Suprapubic skin (tissue), 4 donors: ENCODE measurements around the gene MCTP1. TPM values are rescaled to one million over a fixed set of nuclear protein-coding genes. Genes with fewer than 3 reads are reported as not detected.

Experiments
- DNase-seq, 2 donors: peaks; one replicate each; pipeline ENCODE4 v3.0.0-alpha.2; 2019; ENCODE audit warnings: low spot score in 2 of 2
- H3K27ac ChIP-seq: fragments of 200-600 bp; sonication (generic); one replicate; pipeline ENCODE4 v1.5.1; 2019
- H3K27me3 ChIP-seq: fragments of 200-600 bp; sonication (generic); one replicate; pipeline ENCODE4 v1.5.1; 2019
- H3K36me3 ChIP-seq: fragments of 200-600 bp; sonication (generic); one replicate; pipeline ENCODE4 v1.5.1; 2019
- H3K4me1 ChIP-seq: fragments of 200-600 bp; sonication (generic); one replicate; pipeline ENCODE4 v1.5.1; 2019
- H3K4me3 ChIP-seq: fragments of 200-600 bp; sonication (generic); one replicate; pipeline ENCODE4 v1.5.1; 2019; ENCODE audit warnings: mild to moderate bottlenecking
- H3K9me3 ChIP-seq: fragments of 200-600 bp; sonication (generic); one replicate; pipeline ENCODE4 v1.5.1; 2019
- EP300 ChIP-seq: sonication (generic); formaldehyde crosslinking; IDR thresholded peaks from one replicate; pipeline ENCODE4 v1.6.1; 2017; ENCODE audit warnings: antibody characterized with exemption
- POLR2A ChIP-seq, 2 donors: fragments of 450-650 bp; IDR thresholded peaks; one replicate each; pipeline ENCODE4 v1.6.1; 2017; ENCODE audit warnings: antibody characterized with exemption in 2 of 2, mild to moderate bottlenecking in 2 of 2, moderate library complexity in 2 of 2
- POLR2AphosphoS5 ChIP-seq, 3 donors: sonication (generic); formaldehyde crosslinking; IDR thresholded peaks; one replicate each; pipeline ENCODE4 v1.6.1; 2017; ENCODE audit warnings: antibody characterized with exemption in 3 of 3
- WGBS: methylation state at CpG from one replicate; pipeline ENCODE4 v1.1.5; 2018; 5-methylcytosine and 5-hydroxymethylcytosine counted together
- total RNA-seq, 4 donors: library from RNA; depleted of rRNA; stranded (reverse); fragments of >200 nt; gene quantifications; one replicate each; pipeline ENCODE4 v1.1.0, GENCODE V29; 2016
- TF ChIP-seq, protein P1 (sequence below), 2 donors: fragments of 200-600 bp in 1 of 2; fragments of 450-650 bp in 1 of 2; sonication (generic) in 1 of 2; IDR thresholded peaks; one replicate each; pipeline ENCODE4 v1.5.1; 2016 to 2019; ENCODE audit warnings: antibody characterized with exemption in 2 of 2, mild to moderate bottlenecking in 1 of 2, moderate library complexity in 1 of 2

The MCTP1 gene
- total RNA-seq, 4 donors from 2014 or later = 5.0 to 19.1 (median 10.6) TPM

DNA sequence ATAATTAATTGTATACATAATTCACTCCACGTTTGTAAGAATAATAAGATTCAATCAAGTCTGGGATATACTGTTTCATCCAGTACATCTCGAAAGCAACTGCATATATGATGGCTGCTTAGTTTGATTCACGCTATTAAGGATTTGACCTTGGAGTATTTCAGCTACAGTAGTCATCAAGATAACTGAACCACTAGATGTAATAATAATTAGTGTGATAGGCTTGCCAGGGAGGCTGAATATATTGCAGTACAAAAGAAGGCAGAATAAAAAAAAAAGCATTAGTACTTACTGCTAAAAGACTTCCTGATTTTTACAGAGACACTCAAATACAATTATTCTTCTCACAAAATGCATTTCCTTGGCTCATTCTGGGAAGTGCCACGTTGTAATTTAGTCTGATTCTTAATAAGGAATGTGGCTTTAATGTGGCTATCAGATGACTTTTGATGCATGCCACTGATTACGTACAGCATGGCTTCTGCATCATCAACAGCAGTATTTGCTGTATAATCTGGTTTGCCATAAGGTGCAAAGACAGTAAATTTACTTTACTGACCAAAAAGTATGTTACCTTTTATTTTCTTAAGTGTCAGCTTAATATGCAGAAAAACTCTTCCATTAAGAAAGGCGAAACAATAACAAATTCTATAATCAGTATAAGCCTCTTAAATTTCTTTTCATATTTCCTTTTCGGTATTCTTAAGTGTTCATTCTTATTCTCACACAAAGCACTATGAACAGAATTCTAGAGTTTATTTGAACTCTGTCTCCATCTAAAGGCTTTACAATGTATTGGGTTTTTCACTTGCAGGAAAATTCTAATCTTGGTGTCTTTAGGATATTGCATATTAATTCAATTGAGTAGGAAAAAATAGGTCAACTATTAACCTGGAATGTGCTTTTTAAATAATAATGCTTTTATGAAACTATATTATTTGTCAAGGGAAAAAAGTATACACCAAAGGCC lies 500.1 kb downstream of the MCTP1 start:
- Histone ChIP-seq H3K36me3 (no peaks in the 10 kb centered on the region), H3K27me3 (no peaks in the 10 kb centered on the region), H3K27ac (no peak overlapping the region), H3K4me3 (no peak overlapping the region), H3K4me1 (no peaks in the 10 kb centered on the region), H3K9me3 (no peaks in the 10 kb centered on the region)
- WGBS = 66% methylated on average over 7 of the region's 7 CpGs
- TF ChIP-seq POLR2AphosphoS5 (IDR thresholded peaks at IDR 0.05) = no peak
- TF ChIP-seq EP300 = no peak
- TF ChIP-seq POLR2A (IDR thresholded peaks at IDR 0.05) = no peak
- TF ChIP-seq, protein P1, sequence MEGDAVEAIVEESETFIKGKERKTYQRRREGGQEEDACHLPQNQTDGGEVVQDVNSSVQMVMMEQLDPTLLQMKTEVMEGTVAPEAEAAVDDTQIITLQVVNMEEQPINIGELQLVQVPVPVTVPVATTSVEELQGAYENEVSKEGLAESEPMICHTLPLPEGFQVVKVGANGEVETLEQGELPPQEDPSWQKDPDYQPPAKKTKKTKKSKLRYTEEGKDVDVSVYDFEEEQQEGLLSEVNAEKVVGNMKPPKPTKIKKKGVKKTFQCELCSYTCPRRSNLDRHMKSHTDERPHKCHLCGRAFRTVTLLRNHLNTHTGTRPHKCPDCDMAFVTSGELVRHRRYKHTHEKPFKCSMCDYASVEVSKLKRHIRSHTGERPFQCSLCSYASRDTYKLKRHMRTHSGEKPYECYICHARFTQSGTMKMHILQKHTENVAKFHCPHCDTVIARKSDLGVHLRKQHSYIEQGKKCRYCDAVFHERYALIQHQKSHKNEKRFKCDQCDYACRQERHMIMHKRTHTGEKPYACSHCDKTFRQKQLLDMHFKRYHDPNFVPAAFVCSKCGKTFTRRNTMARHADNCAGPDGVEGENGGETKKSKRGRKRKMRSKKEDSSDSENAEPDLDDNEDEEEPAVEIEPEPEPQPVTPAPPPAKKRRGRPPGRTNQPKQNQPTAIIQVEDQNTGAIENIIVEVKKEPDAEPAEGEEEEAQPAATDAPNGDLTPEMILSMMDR (IDR thresholded peaks at IDR 0.05) = no peak
- DNase-seq = no peak

DNA sequence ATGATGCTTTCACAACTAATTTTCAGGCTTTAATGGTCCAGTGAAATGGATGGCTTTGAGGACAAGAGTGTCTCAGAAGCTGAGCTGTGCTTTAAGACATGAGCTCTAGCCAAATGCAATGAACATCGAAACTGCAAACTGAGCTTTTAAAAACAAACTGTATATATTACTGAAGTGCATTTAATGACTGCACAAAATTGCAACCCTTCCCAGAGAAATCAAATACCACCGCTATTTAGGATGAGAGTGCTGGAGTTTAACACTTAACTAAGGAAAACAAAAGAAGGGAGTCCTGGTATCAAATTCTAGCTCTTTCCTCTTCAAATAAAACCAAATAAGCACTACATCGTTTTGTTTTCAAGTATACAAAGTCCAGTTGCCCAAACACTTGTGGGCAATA lies 502.5 kb downstream of the MCTP1 start:
- Histone ChIP-seq H3K4me1 (no peaks in the 10 kb centered on the region), H3K36me3 (no peaks in the 10 kb centered on the region), H3K9me3 (no peaks in the 10 kb centered on the region), H3K27ac (no peak overlapping the region), H3K27me3 (no peaks in the 10 kb centered on the region), H3K4me3 (no peak overlapping the region)
- 86% methylated on average over 3 of the region's 3 CpGs for WGBS
- TF ChIP-seq, protein P1 (IDR thresholded peaks at IDR 0.05) = no peak
- TF ChIP-seq POLR2AphosphoS5 (IDR thresholded peaks at IDR 0.05) (no peak), POLR2A (IDR thresholded peaks at IDR 0.05) (no peak), EP300 (no peak)
- no peak for DNase-seq

DNA sequence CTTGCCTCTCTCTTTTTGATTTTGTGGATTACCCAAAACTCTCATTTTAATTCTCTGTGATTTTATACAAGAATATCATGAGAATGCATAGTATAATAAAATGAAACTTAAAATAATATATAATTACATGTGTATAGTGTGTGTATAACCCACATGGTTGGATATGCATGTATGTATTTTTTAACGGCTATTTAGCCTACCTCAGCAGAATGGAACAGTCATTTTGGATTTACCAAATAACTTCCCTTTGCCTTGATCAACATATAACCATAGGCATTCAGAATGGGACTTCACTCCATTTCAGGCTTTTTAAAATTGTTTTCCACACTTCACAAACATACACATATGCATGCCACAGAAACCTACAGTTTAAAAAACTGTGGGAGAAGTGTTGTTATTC lies 505.2 kb downstream of the MCTP1 start:
- Histone ChIP-seq H3K27ac (no peak overlapping the region), H3K4me1 (no peaks in the 10 kb centered on the region), H3K27me3 (no peaks in the 10 kb centered on the region), H3K36me3 (no peaks in the 10 kb centered on the region), H3K4me3 (no peak overlapping the region), H3K9me3 (no peaks in the 10 kb centered on the region)
- no peak for DNase-seq
- WGBS = 69% methylated on average over 1 of the region's 1 CpG
- TF ChIP-seq POLR2A (IDR thresholded peaks at IDR 0.05) (no peak), EP300 (no peak), POLR2AphosphoS5 (IDR thresholded peaks at IDR 0.05) (no peak)
- TF ChIP-seq, protein P1 (IDR thresholded peaks at IDR 0.05) = no peak

DNA sequence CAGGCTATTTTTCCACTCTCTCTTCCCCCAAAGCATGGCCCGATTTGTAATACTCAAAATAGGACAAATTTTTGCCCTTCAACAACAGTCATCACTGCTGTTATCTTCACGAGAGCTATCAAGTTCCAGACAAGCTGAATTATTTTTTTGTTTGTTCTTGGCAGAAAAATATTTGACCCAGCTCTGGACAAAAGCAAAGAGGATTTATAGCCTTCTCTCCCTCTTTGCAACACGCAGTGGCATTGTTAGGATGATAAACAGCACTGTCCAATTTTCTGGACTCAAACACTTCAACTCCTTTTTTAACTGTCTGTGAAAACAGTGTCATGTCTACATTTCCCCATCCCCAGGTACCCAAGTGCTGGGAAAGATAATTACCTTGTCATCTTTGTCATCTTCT lies 506.2 kb downstream of the MCTP1 start:
- Histone ChIP-seq H3K36me3 (no peaks in the 10 kb centered on the region), H3K27ac (no peak overlapping the region), H3K4me1 (no peaks in the 10 kb centered on the region), H3K4me3 (no peak overlapping the region), H3K27me3 (no peaks in the 10 kb centered on the region), H3K9me3 (no peaks in the 10 kb centered on the region)
- WGBS = 61% methylated on average over 3 of the region's 3 CpGs
- TF ChIP-seq EP300 (no peak), POLR2AphosphoS5 (IDR thresholded peaks at IDR 0.05) (no peak), POLR2A (IDR thresholded peaks at IDR 0.05) (no peak)
- TF ChIP-seq, protein P1 (IDR thresholded peaks at IDR 0.05) = no peak
- DNase-seq = no peak

DNA sequence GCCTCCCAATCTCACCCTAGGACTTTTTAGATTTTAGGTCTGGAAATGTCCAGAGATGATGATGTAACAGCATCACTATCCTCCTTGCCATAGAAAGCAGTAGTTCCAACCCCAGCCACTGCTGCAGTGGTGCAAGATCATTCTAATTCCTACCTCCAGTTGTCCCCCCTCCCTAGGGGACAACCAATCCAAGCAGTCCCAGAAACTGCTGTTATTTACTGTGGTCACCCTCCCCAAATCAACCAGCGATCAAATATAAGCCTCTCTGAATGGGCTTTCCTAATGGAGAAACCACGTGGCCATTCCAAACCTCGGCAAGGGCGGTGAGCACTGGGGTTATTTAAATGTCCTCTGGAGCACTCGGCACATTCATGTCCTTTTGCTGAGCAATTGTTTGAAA lies 506.6 kb downstream of the MCTP1 start:
- H3K27ac ChIP-seq = no peak overlapping the region
- no peak for DNase-seq
- H3K9me3 ChIP-seq = no peaks in the 10 kb centered on the region

More for the DNA sequence above, 506.6 kb downstream of the MCTP1 start:
- Histone ChIP-seq H3K36me3 (no peaks in the 10 kb centered on the region), H3K4me3 (no peak overlapping the region), H3K27me3 (no peaks in the 10 kb centered on the region), H3K4me1 (no peaks in the 10 kb centered on the region)
- no peak for TF ChIP-seq EP300
- TF ChIP-seq, protein P1 (IDR thresholded peaks at IDR 0.05) = no peak
- 75% methylated on average over 5 of the region's 5 CpGs for WGBS
